Osteoblast (primary cell): ENCODE measurements around the gene RALGPS1. TPM values are rescaled to one million over a fixed set of nuclear protein-coding genes. Genes with fewer than 3 reads are reported as not detected.

Experiments
- DNase-seq: peaks from one replicate; pipeline ENCODE4 v3.0.0; 2011; ENCODE audit warnings: low spot score, mixed read lengths; ENCODE audit not compliant: insufficient read length; ENCODE audit errors: missing footprints
- H2AFZ ChIP-seq: 2 replicates; pipeline ENCODE4 v1.6.0; 2011; ENCODE audit warnings: mild to moderate bottlenecking, low read length
- H3K27ac ChIP-seq: 2 replicates; pipeline ENCODE4 v1.5.1; 2011; ENCODE audit warnings: mild to moderate bottlenecking, low read depth, low read length, moderate library complexity
- H3K27me3 ChIP-seq: 2 replicates; pipeline ENCODE4 v1.6.0; 2012; ENCODE audit warnings: mild to moderate bottlenecking, control low read depth, inconsistent platforms, low read length, moderate library complexity; ENCODE audit not compliant: insufficient read depth
- H3K36me3 ChIP-seq: 2 replicates; pipeline ENCODE4 v1.5.1; 2011; ENCODE audit warnings: mild to moderate bottlenecking, low read length, control low read depth, moderate library complexity; ENCODE audit not compliant: insufficient read depth
- H3K4me1 ChIP-seq: 2 replicates; pipeline ENCODE4 v1.5.1; 2011; ENCODE audit warnings: mild to moderate bottlenecking, low read length, control low read depth, moderate library complexity; ENCODE audit not compliant: insufficient read depth
- H3K4me2 ChIP-seq: 2 replicates; pipeline ENCODE4 v1.6.0; 2011; ENCODE audit warnings: mild to moderate bottlenecking, low read length; ENCODE audit not compliant: insufficient read depth
- H3K4me3 ChIP-seq: fragments of 200-600 bp; sonication (generic); 3 replicates; pipeline ENCODE4 v1.5.1; 2012; ENCODE audit warnings: mild to moderate bottlenecking, low read length, inconsistent platforms; ENCODE audit not compliant: insufficient read depth
- H3K79me2 ChIP-seq: 2 replicates; pipeline ENCODE4 v1.6.0; 2012; ENCODE audit warnings: mild to moderate bottlenecking, low read length, control low read depth, inconsistent platforms; ENCODE audit not compliant: insufficient read depth
- H3K9me3 ChIP-seq: 2 replicates; pipeline ENCODE4 v1.5.1; 2011; ENCODE audit warnings: low read depth, low read length, control low read depth
- H4K20me1 ChIP-seq: 2 replicates; pipeline ENCODE4 v1.6.0; 2012; ENCODE audit warnings: mild to moderate bottlenecking, low read length, control low read depth; ENCODE audit not compliant: insufficient read depth
- CTCF ChIP-seq: IDR thresholded peaks from 2 replicates; pipeline ENCODE4 v1.5.1; 2011; ENCODE audit warnings: mild to moderate bottlenecking, low read depth, low read length, moderate library complexity; ENCODE audit errors: extremely low read depth
- total RNA-seq: library from RNA; depleted of rRNA; stranded (reverse); fragments of >200 nt; gene quantifications from 2 replicates; pipeline ENCODE4 v1.2.3, GENCODE V29; 2012

Gene RALGPS1
- total RNA-seq, 1 donor, result 5.1 TPM

- H3K4me2 ChIP-seq, result no peak overlapping the region
- no peak for DNase-seq
- peaks cover 20% of the 10 kb centered on the region for H4K20me1 ChIP-seq
- no peak for TF ChIP-seq CTCF
- H2AFZ ChIP-seq, result no peak overlapping the region
- no peak overlapping the region for H3K4me3 ChIP-seq
- no peaks in the 10 kb centered on the region for H3K9me3 ChIP-seq
- H3K36me3 ChIP-seq, result peaks cover 29% of the 10 kb centered on the region
- H3K27me3 ChIP-seq, result no peaks in the 10 kb centered on the region
- peaks cover 58% of the 10 kb centered on the region for H3K79me2 ChIP-seq
- H3K4me1 ChIP-seq, result no peaks in the 10 kb centered on the region
- no peak overlapping the region for H3K27ac ChIP-seq
These were observed 34.2 kb upstream of the RALGPS1 start for GRCh38 chr9:126880226-126880946.

DNA sequence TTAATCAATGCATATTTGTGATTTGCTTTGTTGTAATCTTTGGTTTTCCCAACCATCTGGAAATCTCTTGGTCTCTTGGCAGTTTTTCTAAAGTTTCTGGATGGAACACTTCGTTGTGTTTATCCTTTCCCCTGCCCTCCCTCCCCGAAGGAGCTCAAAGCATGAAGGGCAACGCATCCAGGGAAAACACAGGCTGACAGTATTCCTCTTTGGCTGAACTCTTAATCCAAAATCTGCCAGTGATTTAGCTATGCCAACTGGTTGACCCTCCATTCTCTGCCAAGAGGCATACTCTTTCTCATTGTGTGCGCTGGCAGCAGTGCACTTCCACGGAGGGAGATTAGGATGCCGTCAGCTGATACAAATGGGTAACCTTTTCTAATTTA lies 33.6 kb upstream of the RALGPS1 start:
- Histone ChIP-seq H3K27ac (no peak overlapping the region), H3K36me3 (peaks cover 29% of the 10 kb centered on the region), H3K4me2 (no peak overlapping the region), H3K9me3 (no peaks in the 10 kb centered on the region), H3K27me3 (no peaks in the 10 kb centered on the region), H3K79me2 (peaks cover 58% of the 10 kb centered on the region), H4K20me1 (peaks cover 14% of the 10 kb centered on the region), H3K4me1 (no peaks in the 10 kb centered on the region), H3K4me3 (no peak overlapping the region), H2AFZ (no peak overlapping the region)
- TF ChIP-seq CTCF, result no peak
- DNase-seq, result peak; percentile 82

GRCh38 chr9:126882746-126883145 lies 31.8 kb upstream of the RALGPS1 start:
- no peak overlapping the region for H2AFZ ChIP-seq
- H3K27me3 ChIP-seq, result no peaks in the 10 kb centered on the region
- no peaks in the 10 kb centered on the region for H3K9me3 ChIP-seq
- no peak overlapping the region for H3K4me2 ChIP-seq
- peaks cover 29% of the 10 kb centered on the region for H3K36me3 ChIP-seq
- H3K27ac ChIP-seq, result no peak overlapping the region
- DNase-seq, result no peak
- no peaks in the 10 kb centered on the region for H3K4me1 ChIP-seq
- TF ChIP-seq CTCF, result no peak
- H3K4me3 ChIP-seq, result no peak overlapping the region
- peaks cover 44% of the 10 kb centered on the region for H3K79me2 ChIP-seq
- H4K20me1 ChIP-seq, result peaks cover 14% of the 10 kb centered on the region

- Histone ChIP-seq H3K36me3 (peaks cover 29% of the 10 kb centered on the region), H3K9me3 (no peaks in the 10 kb centered on the region), H3K4me1 (no peaks in the 10 kb centered on the region), H2AFZ (no peak overlapping the region), H4K20me1 (peaks cover 14% of the 10 kb centered on the region), H3K79me2 (peaks cover 41% of the 10 kb centered on the region), H3K27ac (no peak overlapping the region), H3K4me2 (no peak overlapping the region), H3K27me3 (no peaks in the 10 kb centered on the region), H3K4me3 (no peak overlapping the region)
- no peak for TF ChIP-seq CTCF
- DNase-seq, result no peak
These were observed 30.9 kb upstream of the RALGPS1 start for GRCh38 chr9:126883636-126884035.
